GM19328 (cell line): ENCODE data around the gene INF2.
"Not testable (repeated sequence)": the region's sequence is repeated elsewhere in the genome, so short reads cannot be mapped to it uniquely, and the experiment has no call there.

ENCODE experiments used
- ATAC-seq: cut with Tn5 transposase; IDR thresholded peaks from one replicate; pipeline ENCODE4 v1.9.1; 2021; ENCODE audit warnings: mild to moderate bottlenecking, moderate library complexity; ENCODE audit not compliant: unreplicated experiment

The INF2 gene

DNA sequence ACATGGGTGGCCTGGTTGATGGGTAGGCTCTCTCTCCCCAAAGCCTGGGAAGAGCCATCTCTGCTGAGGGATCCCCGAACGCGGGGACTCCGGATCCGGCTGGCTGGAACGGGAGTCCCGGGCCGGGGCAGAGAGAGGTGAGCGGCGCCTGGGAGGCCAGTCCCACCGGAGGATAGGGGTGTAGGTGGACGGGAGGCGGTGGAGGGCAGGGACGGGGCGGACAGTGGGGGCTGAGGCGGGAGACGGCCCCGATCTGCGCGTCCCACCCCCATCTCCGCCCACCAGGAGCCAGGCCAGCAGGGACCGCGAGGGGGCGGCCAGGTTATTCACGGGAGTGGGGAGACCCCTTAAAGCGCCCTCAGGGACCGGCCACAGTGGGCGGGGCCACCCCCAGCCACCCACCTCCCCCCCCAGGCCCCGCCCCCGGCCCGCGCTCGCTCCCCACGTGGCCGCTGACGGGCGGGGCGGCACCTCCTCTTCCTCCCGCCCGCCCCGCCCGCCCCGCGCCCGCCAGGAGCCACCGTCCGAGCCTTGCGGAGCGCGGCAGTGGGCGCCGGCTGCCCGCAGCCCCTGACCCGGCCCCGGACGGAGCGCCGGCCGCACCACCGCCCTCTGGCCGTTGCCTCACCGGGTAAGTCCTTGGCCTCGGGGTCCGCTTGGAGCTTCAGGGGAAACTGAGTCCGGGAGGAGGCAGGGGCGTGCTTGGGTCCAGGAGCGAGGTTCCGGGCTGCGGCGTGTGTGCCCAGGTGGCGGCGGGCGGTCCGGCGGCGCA, at the start of gene INF2:
TSS of gene INF2 (plus strand) at position 510 of the 772 bp plus-strand sequence. CDS start 11,748 bp downstream, outside the sequence.
- no peak for ATAC-seq

GRCh38 chr14:104639885-104640548, 49.4 kb upstream of the INF2 start:
- no peak for ATAC-seq

- no peak for ATAC-seq
Observed at GRCh38 chr14:104640681-104641080, 48.7 kb upstream of the INF2 start.

- ATAC-seq: no peak
Observed at GRCh38 chr14:104641753-104642539, 47.5 kb upstream of the INF2 start.

DNA sequence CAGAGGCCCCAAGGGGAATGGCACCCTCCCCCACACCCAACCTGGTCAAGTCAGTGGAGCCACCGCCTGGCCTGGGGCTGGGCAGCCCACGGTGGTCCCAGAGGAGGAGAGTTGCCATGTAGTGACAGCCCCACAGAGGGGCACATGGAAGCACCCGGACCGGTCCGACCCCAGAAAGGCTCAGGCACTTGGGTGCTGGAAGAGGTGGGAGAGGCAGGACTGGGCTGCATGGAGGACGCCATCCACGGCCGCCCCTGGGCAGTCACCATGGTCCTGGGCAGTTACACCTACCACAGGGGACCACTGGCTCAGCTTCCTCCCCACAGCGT, 46.9 kb upstream of the INF2 start:
- ATAC-seq: no peak

- ATAC-seq: no peak
Observed at GRCh38 chr14:104643306-104643705, 46.1 kb upstream of the INF2 start.

DNA sequence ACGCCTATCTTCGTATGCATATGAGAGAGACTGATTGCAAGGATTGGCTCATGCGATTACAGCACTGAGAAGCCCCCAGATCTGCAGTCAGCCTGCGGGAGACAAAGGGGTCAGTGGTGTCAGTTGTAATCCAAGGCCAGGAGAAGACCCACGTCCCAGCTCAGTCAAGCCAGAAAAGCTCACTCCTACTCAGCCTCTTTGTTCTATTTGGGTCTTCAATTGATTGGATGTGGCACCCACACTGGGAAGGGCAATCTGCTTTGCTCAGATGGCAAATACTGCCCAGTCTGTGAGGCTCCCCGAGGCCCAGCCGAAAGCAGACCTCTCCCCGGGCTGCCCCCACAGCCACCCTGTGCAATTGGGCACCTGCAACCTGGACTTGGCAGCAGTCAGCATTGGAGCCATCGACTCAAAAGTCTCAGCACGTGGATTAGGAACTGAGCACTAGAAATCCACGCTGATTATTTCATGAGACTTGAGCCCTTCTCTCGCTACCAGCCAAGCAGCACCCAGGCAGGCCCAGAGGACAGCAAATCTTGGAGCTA, 45.3 kb upstream of the INF2 start:
- no peak for ATAC-seq

- ATAC-seq: no peak
Observed at GRCh38 chr14:104644656-104645378, 44.6 kb upstream of the INF2 start.

DNA sequence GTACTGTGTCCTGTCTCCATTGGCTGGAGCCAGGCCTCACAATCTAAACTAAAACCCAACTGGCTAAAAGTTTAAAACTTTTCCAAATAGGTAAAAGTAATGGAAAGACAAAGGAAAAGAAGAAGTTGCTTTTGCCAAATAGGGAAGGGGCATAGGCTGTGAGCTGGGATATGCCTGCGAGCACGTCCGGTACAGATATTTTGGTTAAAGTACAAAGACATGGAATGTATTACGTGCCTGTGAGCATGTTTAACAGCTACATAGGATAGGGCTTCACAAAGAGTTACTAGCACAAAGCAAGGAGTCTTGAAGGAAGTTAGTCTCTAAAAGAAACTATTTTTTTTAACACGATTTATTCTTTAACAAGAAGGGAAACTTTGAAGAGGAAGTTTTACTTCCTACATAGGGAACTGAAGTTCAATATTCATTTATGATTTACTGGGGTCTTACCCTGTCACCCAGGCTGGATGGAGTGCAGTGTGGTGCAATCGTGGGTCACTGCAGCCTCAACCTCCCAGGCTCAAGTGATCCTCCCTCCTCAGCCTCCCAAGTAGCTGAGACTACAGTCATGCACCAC, 41.9 kb upstream of the INF2 start:
- no peak for ATAC-seq

GRCh38 chr14:104650057-104650980, 39.1 kb upstream of the INF2 start:
- ATAC-seq: no peak

- no peak for ATAC-seq
Observed at GRCh38 chr14:104650981-104651875, 38.2 kb upstream of the INF2 start.

GRCh38 chr14:104651876-104652260, 37.5 kb upstream of the INF2 start:
- ATAC-seq: no peak

DNA sequence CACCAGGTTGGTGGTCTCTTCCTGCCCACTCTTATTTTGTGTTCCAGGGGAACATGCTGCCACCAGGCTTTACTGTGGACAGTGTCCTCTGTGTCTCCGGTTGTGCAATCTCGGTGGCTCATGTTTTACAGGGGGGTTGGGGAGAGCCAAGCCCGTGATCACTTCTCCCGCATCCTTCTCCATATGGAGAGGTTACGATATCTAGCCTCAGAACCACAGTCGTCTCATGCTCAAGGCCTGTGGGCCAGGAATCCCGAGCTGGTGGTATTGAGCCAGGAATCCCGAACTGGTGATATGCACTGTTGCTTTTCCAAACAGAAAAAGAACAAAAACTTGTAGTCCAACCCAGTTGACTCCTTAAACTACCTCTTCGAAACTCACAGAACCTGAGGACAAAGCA, 37.0 kb upstream of the INF2 start:
- no peak for ATAC-seq

DNA sequence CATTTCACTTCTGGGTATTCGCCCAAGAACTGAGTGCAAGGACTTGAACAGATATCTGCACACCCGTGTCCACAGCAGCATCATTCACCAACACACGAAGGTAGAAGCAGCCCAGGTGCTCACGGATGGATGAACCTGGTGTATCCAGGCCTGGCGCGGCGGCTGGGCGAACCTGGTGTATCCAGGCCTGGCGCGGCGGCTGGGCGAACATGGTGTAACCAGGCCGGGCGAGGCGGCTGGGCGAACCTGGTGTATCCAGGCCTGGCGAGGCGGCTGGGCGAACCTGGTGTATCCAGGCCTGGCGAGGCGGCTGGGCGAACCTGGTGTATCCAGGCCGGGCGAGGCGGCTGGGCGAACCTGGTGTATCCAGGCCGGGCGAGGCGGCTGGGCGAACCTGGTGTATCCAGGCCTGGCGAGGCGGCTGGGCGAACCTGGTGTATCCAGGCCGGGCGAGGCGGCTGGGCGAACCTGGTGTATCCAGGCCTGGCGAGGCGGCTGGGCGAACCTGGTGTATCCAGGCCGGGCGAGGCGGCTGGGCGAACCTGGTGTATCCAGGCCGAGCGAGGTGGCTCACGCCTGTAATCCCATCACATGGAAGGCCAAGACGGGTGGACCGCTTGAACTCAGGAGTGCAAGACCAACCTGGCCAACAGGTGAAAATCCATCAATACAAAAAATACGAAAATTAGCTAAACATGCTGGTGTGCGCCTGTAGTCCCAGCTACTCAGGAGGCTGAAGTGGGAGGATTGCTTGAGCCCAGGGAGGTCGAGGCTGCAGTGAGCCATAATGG, 36.1 kb upstream of the INF2 start:
- ATAC-seq: not testable (repeated sequence)

GRCh38 chr14:104654119-104654518, 35.3 kb upstream of the INF2 start:
- ATAC-seq: no peak

DNA sequence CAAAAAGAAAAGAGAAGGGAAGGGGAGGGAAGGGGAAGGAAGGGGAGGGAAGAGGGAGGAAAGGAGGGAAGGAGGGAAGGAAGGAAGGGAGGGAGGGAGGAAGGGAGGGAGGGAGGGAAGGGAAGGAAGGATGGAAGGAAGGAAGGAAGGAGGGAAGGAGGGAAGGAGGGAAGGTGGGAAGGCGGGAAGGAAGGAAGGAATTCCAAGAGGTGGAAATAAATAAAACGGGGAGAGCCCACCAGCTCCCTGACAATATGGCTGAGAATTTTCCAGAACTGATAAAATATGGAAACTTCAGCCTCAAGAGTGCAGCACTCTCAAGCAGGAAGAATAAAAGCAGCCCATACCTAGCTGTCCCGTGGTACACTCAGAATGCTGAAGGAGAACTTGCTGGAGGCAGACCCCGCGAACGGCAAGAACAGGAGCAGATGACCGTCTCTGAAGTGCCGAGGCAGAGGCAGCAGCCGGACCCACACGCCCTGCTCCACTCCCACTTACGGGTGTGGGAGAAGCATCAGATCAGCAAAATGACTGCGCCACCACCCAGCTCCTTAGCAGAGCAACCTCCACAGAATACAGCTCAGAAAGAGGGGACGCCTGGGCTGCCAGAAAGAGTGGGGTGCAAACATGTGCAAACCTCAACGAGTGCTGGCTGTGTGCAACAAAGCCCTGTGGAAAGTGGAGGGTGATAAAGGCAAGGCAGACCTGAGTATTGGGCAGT, 34.1 kb upstream of the INF2 start:
- no peak for ATAC-seq
